Liver (tissue), 3 donors: ENCODE measurements around the gene CFAP100.

Experiments used
- ATF3 ChIP-seq: IDR thresholded peaks from 2 replicates; pipeline ENCODE4 v1.6.1; 2016; ENCODE audit warnings: antibody characterized with exemption
- CTCF ChIP-seq: fragments of 150-350 bp; IDR thresholded peaks from 2 replicates; pipeline ENCODE4 v1.5.1; 2017; ENCODE audit warnings: improper control_type of control experiment, low read depth, low read length; ENCODE audit not compliant: missing input control
- EGR1 ChIP-seq, 2 donors: IDR thresholded peaks; 2 replicates each; pipeline ENCODE4 v1.6.1; 2016 to 2018; ENCODE audit warnings: antibody characterized with exemption in 2 of 2, low read depth in 2 of 2
- GABPA ChIP-seq, 2 donors: IDR thresholded peaks in 1 of 2; conservative IDR thresholded peaks in 1 of 2; 2 replicates each; pipeline ENCODE4 v1.6.1; 2016; ENCODE audit warnings: antibody characterized with exemption in 2 of 2, mild to moderate bottlenecking in 1 of 2, moderate library complexity in 1 of 2
- JUND ChIP-seq, 2 donors: IDR thresholded peaks; 2 replicates each; pipeline ENCODE4 v1.6.1; 2016; ENCODE audit warnings: antibody characterized with exemption in 2 of 2
- MAX ChIP-seq: IDR thresholded peaks from 2 replicates; pipeline ENCODE4 v1.6.1; 2016; ENCODE audit warnings: antibody characterized with exemption
- RAD21 ChIP-seq, 2 donors: IDR thresholded peaks; 2 replicates each; pipeline ENCODE4 v1.6.1; 2016; ENCODE audit warnings: antibody characterized with exemption in 2 of 2, mild to moderate bottlenecking in 2 of 2
- donor health status: healthy.
- donor health status: healthy.

GRCh38 chr3:126357295-126358037, 37.2 kb upstream of the CFAP100 start, which contains the start of gene KLF15:
- TF ChIP-seq RAD21 (IDR thresholded peaks at IDR 0.05) = no peak
- TF ChIP-seq GABPA (IDR thresholded peaks at IDR 0.05 in 1 of 2, conservative IDR thresholded peaks at IDR 0.05 in 1 of 2) = no peak
- no peak for TF ChIP-seq CTCF
- TF ChIP-seq ATF3 = no peak
- TF ChIP-seq EGR1 (IDR thresholded peaks at IDR 0.05; ENCODE audit: low read depth in 2 of 2) = no peak
- no peak for TF ChIP-seq MAX
- TF ChIP-seq JUND (IDR thresholded peaks at IDR 0.05) = no peak
